AG04449 (cell line): ENCODE data around the gene TNFAIP3.

Experiments used
- CTCF ChIA-PET: fragments of 350-600 bp; formaldehyde crosslinking; extraction: SDS; loops from one replicate; lab custom pipeline; 2021; ENCODE audit warnings: antibody characterized with exemption; lab: Yijun Ruan, JAX
- POLR2A ChIA-PET: fragments of 400-600, 350-600 bp; formaldehyde crosslinking; extraction: SDS; loops from one replicate; lab custom pipeline; 2020; ENCODE audit warnings: antibody characterized with exemption, inconsistent platforms; lab: Yijun Ruan, JAX
- DNase-seq: peaks from one replicate; pipeline ENCODE4 v3.0.0-alpha.2; 2010; ENCODE audit warnings: low read depth, low spot score
- H3K4me3 ChIP-seq: 2 replicates; pipeline ENCODE4 v1.5.1; 2011; ENCODE audit warnings: low read depth, mild to moderate bottlenecking, control low read depth, low read length
- CTCF ChIP-seq: IDR thresholded peaks from one replicate; pipeline ENCODE4 v1.5.1; 2011; ENCODE audit warnings: mild to moderate bottlenecking, moderate library complexity, low read length, control low read depth, inconsistent platforms; ENCODE audit not compliant: insufficient read depth; ENCODE audit errors: missing control alignments

Gene TNFAIP3

GRCh38 chr6:137915790-137916189, 48.7 kb downstream of the TNFAIP3 start:
- POLR2A ChIA-PET = no interaction called here
- no peak for TF ChIP-seq CTCF
- CTCF ChIA-PET = no interaction called here
- DNase-seq = no peak
- H3K4me3 ChIP-seq = no peak overlapping the region

- ChIA-PET POLR2A (no interaction called here), CTCF (interaction anchor here (0.7 to 1.5 kb wide), 4 partner anchors 20 to 210 kb away, joined by 3 to 7 read pairs (median 4); partner anchors contain the start of gene TNFAIP3)
- no peak for DNase-seq
- no peak for TF ChIP-seq CTCF
- no peak overlapping the region for H3K4me3 ChIP-seq
Observed at GRCh38 chr6:137917551-137918325, 50.7 kb downstream of the TNFAIP3 start.

- DNase-seq = no peak
- POLR2A ChIA-PET = no interaction called here
- no peak for TF ChIP-seq CTCF
- CTCF ChIA-PET = interaction anchor here (2.0 kb wide), 1 partner anchor 20 kb away, joined by 6 read pairs; no protein-coding TSS in a partner anchor
- H3K4me3 ChIP-seq = no peak overlapping the region
Observed at GRCh38 chr6:137919502-137919823, 52.4 kb downstream of the TNFAIP3 start.

GRCh38 chr6:137919837-137920730, 53.0 kb downstream of the TNFAIP3 start:
- ChIA-PET CTCF (interaction anchor here (1.0 to 2.0 kb wide), 2 partner anchors 8 to 20 kb away, joined by 6 read pairs; no protein-coding TSS in a partner anchor), POLR2A (no interaction called here)
- TF ChIP-seq CTCF = no peak
- no peak for DNase-seq
- no peak overlapping the region for H3K4me3 ChIP-seq

- CTCF ChIA-PET = no interaction called here
- POLR2A ChIA-PET = no interaction called here
- no peak for TF ChIP-seq CTCF
- no peak overlapping the region for H3K4me3 ChIP-seq
- DNase-seq = no peak
Observed at GRCh38 chr6:137921823-137922222, 54.8 kb downstream of the TNFAIP3 start.
